Suppressor macrophage treated with lipopolysaccharide for 1 hour (primary cell): ENCODE measurements around the gene SYTL3.
A peak's percentile ranks its signal among the peaks of the same experiment; 100 is the strongest.

Source experiments
- DNase-seq, 3 donors: peaks; one replicate each; pipeline ENCODE4 v3.0.0-alpha.2; 2020 to 2022

Gene SYTL3

GRCh38 chr6:158737082-158737709 is 87.3 kb downstream of the SYTL3 start:
- no peak for DNase-seq

DNA sequence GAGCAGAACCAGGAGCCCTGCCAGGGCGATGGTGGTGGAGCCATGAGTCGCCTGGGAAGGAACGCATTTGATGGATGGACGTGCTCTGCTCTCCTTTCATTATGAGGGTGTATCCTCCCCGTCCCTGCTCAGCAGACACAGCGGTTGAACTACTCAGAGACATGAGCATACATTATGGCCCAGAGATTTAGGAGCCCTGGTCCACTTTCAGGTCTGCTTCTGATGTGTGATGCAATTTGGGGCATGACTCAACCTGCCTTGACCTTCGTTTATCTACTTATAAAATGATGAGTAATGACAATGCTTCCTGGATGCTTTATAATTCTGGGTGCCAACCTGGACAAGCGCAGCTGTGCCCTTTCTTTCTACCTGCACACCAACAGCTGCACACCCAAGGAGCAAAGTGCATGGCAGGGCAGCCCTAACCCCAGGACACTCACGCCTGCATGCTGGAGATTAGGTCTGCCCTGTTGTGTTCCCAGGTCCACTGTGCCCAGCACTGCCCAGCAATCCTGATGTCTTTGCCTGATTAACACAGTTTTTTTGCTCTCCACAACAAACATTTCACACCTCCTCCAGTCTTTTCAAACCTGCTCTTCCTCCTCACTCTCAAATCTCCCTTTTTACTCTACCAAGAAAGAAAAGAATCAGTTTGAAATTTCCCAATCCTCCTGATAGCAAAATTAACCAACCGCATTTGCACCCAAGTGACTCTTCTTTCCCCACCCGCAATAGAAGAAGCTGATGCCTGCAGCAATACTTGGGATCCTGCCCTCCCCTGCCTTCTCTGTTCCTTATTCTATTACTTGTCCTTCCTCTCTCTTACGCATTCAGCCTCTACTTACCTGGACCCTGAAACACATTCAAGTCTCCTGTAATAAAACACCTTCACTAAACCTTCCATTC is 88.1 kb downstream of the SYTL3 start:
- peak; percentile 18 to 49 (median 38) for DNase-seq

GRCh38 chr6:158739673-158740072 is 89.8 kb downstream of the SYTL3 start:
- DNase-seq, result no peak

GRCh38 chr6:158743033-158743651 is 93.3 kb downstream of the SYTL3 start:
- no peak for DNase-seq

- no peak for DNase-seq
These were observed 95.2 kb downstream of the SYTL3 start for GRCh38 chr6:158744986-158745430.

GRCh38 chr6:158751224-158751623 is 101.4 kb downstream of the SYTL3 start:
- DNase-seq, result no peak

DNA sequence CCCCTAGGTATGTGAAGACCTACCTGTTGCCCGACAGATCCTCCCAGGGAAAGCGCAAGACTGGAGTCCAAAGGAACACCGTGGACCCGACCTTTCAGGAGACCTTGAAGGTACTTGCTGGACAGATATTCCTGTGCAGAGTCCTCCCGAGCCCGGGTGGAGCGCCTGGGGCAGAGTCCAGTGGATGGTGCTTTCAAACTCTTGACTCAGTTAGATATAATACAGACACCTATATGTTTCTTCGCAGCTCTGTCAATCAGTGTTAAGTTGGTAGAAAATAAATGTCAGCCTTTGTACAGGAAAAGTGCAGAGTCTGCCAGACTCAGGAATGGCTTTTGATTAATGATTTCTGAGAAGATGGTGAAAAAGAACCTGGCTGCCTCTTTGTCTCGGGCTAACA is 102.1 kb downstream of the SYTL3 start:
- DNase-seq, result no peak

DNA sequence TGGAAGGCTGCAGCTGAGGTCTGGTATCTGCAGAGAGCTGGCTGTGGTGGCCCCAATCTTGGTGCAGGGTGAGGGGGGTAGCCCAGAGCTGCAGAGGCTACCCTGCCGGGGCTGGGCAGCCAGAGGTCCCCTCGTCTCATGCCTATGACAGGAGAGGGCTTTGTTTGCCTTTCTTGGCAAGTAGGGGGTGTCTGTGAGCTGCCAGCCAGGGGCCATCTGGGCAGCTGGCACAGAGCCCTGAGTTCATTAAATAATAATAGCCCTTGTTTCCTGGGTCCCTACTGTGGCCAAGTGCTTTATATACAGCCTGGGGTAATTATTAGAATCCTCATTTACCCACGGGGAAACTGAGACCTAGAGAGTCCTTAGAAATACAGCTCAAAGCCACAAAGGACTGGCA is 102.8 kb downstream of the SYTL3 start:
- no peak for DNase-seq

DNA sequence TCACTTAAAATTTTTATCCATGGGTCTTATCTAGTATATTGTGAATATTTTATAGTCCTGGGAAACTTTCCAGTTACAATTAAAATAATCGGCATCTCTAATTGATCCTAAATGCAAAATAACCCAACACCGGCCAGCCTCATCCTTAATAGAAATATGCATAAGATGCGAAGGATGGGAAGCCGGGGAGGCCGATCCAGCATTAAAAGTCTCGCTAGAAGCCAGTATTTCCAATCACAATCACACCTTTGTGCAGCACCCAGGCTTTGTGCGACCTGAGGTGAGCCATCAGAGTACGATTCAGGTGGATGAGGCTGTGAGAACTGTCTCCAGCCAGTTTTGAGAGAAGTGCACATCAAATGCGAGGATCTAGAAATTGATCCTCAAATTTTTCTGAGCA is 104.0 kb downstream of the SYTL3 start:
- peak in 1 of 3 donors; percentile 16 for DNase-seq

DNA sequence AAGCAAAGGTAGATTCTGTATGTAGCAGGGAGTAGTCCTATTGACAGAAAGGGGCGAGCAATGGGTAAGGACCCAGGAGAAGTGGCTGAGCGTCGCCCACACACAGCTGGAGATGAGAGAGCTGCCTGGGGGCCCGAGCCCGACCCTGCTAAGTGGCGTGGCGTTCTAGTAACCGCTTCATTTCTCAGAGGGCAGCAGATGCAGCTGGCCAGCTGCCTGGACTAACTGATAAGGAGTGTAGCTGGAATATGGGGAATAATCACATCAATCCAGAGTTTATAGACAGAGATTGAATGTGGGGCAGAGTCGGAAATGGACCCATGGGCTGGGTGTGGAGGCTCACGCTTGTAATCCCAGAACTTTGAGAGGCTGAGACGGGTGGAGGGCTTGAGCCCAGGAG is 104.9 kb downstream of the SYTL3 start:
- DNase-seq, result no peak

DNA sequence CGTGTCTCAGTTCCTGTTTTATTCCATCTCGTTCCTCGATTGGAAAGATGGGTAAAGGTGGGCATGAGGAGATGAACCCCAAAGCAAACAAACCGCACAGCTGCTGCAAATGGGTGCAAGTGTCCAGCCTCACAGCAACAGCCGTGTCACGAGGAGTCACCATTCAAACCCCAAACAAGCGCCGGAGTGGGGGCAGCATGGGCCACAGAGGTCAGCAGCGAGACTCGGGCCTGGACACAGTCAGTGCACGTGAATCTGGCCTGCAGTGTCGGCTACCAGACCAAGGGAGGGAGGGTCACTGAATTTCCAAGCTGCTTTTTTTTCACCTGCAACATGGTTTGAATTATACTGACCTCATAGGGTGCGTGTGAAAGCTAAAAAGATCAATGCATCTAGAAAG is 105.8 kb downstream of the SYTL3 start:
- no peak for DNase-seq

GRCh38 chr6:158756126-158756525 is 106.3 kb downstream of the SYTL3 start:
- DNase-seq, result no peak

DNA sequence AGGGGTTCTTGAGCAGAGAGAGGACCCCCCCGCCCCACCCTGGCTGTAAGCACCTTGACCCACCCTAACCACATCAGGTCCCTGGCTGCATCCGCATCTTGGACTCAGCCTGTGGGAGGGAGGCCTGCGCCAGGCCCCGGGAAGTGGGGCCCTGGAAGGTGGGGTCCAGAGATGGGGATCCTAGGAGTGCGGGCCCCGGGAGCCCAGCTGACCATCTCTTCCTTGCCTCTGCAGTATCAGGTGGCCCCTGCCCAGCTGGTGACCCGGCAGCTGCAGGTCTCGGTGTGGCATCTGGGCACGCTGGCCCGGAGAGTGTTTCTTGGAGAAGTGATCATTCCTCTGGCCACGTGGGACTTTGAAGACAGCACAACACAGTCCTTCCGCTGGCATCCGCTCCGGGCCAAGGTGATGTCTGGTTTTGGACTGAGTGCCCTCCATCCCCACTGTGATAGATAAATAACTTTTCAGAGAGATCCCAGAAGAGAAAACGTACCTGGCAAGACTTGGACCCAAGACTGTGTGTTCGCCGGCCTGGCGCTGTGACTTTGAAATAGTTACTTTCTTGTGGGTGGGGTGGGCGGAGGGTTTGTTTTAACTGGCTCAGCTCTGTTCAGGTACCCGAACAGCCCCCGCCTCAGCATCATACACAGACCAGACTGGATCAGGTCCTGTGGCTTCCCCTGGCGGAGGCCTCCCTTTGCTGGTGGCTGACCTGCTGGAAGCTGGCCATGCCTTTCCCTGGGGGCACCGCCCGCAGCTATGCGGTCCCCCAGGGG is 107.3 kb downstream of the SYTL3 start:
- DNase-seq, result no peak

DNA sequence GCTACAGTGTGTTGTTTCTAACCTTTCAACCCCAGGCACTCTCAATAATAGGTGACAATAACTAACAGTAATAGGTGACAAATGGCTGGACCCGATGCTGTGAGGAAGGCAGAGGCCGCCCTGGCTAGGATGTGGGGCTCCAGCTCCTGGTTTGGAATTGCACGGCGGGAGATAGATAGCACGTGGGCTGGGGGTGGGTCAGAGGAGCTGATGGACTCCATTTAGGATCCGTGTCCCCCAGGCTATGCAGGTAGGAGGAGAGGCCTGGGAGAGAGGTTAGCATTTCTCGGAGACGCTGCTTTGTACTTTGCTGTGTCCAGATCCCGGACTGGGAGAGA is 107.9 kb downstream of the SYTL3 start:
- DNase-seq, result no peak

DNA sequence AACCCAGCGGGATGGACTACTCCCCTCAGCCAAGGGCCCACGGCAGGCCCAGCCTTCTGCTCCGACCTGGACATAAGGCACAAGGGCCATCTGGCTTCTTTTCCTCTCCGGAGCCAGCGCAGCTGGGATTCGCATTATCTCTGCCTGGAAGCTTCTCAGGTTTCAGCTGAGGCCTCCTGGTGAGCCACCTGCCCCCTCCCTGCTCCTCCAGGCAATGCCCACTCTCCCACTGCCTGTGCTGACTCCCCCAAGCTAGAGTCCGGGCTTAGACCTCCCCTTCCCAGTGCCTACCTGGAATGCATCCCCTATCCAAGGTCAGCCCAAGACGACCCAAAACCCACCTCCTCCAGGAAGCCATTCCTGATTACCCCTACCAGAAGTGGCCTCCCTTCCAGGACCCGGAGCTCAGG is 108.6 kb downstream of the SYTL3 start:
- no peak for DNase-seq

DNA sequence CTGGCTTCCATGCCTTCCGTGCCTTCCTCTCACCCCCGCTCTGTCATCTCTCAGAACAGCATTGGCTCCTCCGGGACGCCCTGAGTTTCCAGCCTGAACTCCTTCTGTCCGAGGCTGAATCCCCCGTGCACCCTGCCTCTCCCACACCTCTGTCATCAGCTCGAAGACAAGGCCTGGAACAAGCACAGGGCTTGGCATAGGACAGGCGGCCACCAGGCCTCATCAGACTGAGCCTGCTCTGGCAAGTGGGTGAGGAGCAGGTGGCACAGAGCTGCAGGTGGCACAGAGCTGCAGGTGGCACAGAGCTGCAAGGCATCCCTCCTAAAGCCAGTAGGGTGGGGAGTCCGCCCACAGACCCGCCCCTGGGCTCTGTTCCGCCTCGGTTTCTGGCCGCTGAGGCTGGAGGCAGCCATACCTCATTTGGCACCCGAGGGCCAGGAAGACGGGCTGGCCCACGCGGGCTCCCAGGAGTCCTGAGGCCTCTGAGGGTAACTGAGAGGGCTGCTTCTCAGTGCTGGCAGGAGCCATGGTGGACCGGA is 109.2 kb downstream of the SYTL3 start:
- no peak for DNase-seq

- no peak for DNase-seq
These were observed 110.2 kb downstream of the SYTL3 start for GRCh38 chr6:158759966-158760617.

GRCh38 chr6:158760618-158761250 is 110.9 kb downstream of the SYTL3 start:
- DNase-seq, result no peak

- DNase-seq, result no peak
These were observed 111.9 kb downstream of the SYTL3 start for GRCh38 chr6:158761746-158762145.

DNA sequence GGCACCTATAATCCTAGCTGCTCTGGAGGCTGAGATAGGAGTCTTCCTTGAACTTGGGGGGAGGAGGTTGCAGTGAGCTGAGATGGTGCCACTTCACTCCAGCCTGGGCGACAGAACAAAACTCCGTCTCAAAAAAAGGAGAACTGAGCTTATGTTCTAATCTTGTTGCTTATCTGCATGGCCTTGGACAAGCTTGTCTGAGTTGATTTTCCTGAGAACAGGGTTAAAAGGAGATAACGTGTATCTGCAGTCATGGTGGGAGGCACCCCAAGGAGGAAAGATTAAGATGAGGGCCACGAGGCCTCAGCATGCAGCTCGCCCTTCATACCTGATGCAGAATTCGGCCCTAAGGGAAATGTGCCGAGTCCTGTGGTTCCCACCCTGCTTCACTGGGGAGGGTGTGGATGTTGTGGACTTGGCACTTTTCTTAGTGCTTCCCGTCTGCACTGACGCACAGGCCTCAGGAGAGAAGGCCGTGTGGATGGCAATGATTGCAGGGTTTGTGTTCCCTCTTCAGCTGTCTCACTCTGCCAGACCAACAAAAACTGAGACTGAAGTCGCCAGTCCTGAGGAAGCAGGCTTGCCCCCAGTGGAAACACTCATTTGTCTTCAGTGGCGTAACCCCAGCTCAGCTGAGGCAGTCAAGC is 113.1 kb downstream of the SYTL3 start:
- DNase-seq, result no peak
